ENCODE data around the gene RBM4B. TPM values are rescaled to one million over a fixed set of nuclear protein-coding genes. Genes with fewer than 3 reads are reported as not detected.

RBM4B gene
- total and polyA plus RNA-seq, 2 of the 13 experiments (the other 11 are each of a cell fraction or from before 2014, with no cell fraction given), result 25.8 to 32.4 TPM

DNA sequence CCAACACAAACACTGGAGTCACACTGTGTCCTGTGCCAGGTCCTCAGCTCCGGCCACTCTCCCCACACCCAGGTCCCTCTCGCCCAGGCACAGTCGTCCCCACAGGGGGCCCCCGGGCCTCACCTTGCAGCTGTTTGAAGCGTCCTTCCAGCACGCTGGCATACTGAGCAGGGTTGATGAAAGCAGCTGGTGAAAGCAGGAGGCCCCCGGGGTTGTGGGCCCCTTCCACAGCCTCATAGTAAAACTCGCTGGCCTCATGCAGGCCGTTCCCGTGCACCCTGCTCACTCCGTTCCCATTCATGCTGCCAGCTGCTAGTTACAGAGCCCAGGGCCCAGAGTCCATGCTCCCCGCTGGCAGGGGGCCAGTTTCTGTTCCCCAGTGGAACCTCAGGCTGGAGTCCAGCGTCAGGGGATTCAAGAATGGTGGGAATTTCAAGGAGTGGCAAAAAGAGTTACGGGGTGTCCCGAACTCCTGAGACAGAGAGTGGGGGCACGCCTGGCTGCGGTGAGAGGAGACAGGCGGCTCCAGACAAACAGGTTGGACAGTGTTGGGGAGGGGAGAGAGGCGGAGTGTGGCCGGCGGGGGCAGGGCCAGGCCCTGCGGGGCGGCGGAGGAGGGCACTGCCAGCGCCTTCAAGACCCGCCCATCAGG is 40.8 kb upstream of the RBM4B start (continued):
- no peak for TF ChIP-seq THAP8 (CRISPR knock-in tag; IDR thresholded peaks at IDR 0.05; ENCODE audit: borderline replicate concordance)
- no peak for TF ChIP-seq NFYB (CRISPR knock-in tag; IDR thresholded peaks at IDR 0.05)
- 0 out of 4 replicates have a peak, but pooled peaks of 1 of the 2 experiments have one; percentile 13 for TF ChIP-seq NR2F1 (CRISPR knock-in tag; IDR thresholded peaks at IDR 0.05)
- TF ChIP-seq EHMT2 (IDR thresholded peaks at IDR 0.05; ENCODE audit: borderline replicate concordance, low read depth, low read length), result no peak
- TF ChIP-seq ETV5 (CRISPR knock-in tag; IDR thresholded peaks at IDR 0.05; ENCODE audit: borderline replicate concordance), result no peak
- TF ChIP-seq POLR2G (IDR thresholded peaks at IDR 0.05; ENCODE audit: low read depth, low read length), result no peak
- 0 out of 2 replicates have a peak, but pooled peaks have one; percentile 20 for TF ChIP-seq RFXAP (CRISPR knock-in tag; IDR thresholded peaks at IDR 0.05; ENCODE audit: borderline replicate concordance)
- no peak for TF ChIP-seq GABPB1 (CRISPR knock-in tag; IDR thresholded peaks at IDR 0.05)
- TF ChIP-seq TAF1 (CRISPR knock-in tag; IDR thresholded peaks at IDR 0.05), result peak; percentile 24; the same call in 1 of the 2 replicates
- peak; percentile 25; the same call in 1 of the 2 replicates for TF ChIP-seq SMC3 (IDR thresholded peaks at IDR 0.05; ENCODE audit: low read length)
- no peak for TF ChIP-seq ZNF672 (CRISPR knock-in tag; IDR thresholded peaks at IDR 0.05)
- TF ChIP-seq ZC3H4 (CRISPR knock-in tag; IDR thresholded peaks at IDR 0.05; ENCODE audit: borderline replicate concordance), result no peak
- TF ChIP-seq, protein P1, sequence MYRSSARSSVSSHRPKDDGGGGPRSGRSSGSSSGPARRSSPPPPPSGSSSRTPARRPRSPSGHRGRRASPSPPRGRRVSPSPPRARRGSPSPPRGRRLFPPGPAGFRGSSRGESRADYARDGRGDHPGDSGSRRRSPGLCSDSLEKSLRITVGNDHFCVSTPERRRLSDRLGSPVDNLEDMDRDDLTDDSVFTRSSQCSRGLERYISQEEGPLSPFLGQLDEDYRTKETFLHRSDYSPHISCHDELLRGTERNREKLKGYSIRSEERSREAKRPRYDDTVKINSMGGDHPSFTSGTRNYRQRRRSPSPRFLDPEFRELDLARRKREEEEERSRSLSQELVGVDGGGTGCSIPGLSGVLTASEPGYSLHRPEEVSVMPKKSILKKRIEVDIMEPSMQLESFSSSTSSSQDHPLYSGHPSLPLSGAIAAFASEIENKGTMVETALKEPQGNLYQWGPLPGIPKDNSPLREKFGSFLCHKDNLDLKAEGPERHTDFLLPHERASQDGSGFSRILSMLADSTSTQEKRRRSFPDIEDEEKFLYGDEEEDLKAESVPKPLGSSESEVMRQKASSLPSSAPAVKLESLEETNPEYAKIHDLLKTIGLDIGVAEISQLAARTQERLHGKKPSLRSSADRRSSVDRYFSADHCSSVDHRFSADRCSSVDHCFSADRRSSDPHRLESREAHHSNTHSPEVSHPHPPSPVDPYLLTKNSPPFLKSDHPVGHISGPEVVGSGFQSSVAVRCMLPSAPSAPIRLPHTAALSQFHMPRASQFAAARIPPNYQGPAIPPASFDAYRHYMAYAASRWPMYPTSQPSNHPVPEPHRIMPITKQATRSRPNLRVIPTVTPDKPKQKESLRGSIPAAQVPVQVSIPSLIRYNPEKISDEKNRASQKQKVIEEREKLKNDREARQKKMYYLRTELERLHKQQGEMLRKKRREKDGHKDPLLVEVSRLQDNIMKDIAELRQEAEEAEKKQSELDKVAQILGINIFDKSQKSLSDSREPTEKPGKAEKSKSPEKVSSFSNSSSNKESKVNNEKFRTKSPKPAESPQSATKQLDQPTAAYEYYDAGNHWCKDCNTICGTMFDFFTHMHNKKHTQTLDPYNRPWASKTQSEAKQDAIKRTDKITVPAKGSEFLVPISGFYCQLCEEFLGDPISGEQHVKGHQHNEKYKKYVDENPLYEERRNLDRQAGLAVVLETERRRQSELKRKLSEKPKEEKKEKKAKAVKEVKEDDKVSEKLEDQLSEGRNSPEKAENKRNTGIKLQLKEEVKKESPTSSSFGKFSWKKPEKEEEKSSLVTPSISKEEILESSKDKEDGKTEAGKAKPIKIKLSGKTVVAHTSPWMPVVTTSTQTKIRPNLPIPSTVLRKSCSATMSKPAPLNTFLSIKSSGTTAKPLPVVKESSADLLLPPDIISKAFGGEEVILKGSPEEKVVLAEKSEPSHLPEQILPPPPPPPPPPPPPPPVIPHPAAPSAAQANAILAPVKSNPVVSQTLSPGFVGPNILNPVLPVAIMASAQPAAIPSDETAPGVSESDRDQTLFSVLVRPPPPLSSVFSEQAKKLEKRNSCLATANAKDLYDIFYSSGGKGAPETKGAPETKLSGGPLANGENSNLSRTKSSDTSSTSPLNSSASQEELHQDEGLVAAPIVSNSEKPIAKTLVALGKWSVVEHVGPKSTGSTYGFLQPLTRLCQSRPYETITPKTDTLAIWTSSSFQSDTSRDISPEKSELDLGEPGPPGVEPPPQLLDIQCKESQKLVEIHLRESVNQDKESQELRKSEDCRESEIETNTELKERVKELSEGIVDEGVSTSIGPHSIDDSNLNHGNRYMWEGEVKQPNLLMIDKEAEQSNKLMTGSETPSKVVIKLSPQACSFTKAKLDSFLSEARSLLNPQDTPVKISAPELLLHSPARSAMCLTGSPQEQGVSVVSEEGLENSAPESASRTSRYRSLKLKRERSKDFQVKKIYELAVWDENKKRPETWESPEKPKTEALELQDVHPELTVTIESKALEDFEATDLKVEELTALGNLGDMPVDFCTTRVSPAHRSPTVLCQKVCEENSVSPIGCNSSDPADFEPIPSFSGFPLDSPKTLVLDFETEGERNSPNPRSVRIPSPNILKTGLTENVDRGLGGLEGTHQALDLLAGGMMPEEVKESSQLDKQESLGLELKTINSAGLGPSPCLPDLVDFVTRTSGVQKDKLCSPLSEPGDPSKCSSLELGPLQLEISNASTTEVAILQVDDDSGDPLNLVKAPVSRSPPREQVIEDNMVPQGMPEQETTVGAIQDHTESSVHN (CRISPR knock-in tag; IDR thresholded peaks at IDR 0.05), result no peak
- peak; percentile 45; the same call in 1 of the 2 replicates for TF ChIP-seq ZNF263 (CRISPR knock-in tag; IDR thresholded peaks at IDR 0.05)
- TF ChIP-seq ZFY (CRISPR knock-in tag; IDR thresholded peaks at IDR 0.05), result peak; percentile 73
- TF ChIP-seq MXD3 (CRISPR knock-in tag; IDR thresholded peaks at IDR 0.05), result peak; percentile 56; the same call in 1 of the 2 replicates
- TF ChIP-seq ZNF772 (CRISPR knock-in tag; IDR thresholded peaks at IDR 0.05), result no peak
- no peak for TF ChIP-seq RFX1 (IDR thresholded peaks at IDR 0.05)
- 0 out of 2 replicates have a peak, but pooled peaks have one; percentile 23 for TF ChIP-seq THAP11 (CRISPR knock-in tag; IDR thresholded peaks at IDR 0.05)
- TF ChIP-seq SALL1 (CRISPR knock-in tag; IDR thresholded peaks at IDR 0.05), result peak; percentile 45

Data from HepG2 (cell line).